ENCODE results near the gene FRMD3. TPM values are rescaled to one million over a fixed set of nuclear protein-coding genes. Genes with fewer than 3 reads are reported as not detected.

The FRMD3 gene
- total RNA-seq, 1 experiment from 2014 or later, result 1.4 TPM

- CTCF ChIA-PET, result interaction anchor here (0.6 to 3.5 kb wide), 2 partner anchors 116 to 171 kb away, joined by 3 to 9 read pairs; no protein-coding TSS in a partner anchor
- TF ChIP-seq GABPB1 (CRISPR knock-in tag; IDR thresholded peaks at IDR 0.05) (no peak), ZBTB43 (CRISPR knock-in tag; IDR thresholded peaks at IDR 0.05) (no peak), NFATC4 (CRISPR knock-in tag; IDR thresholded peaks at IDR 0.05) (no peak), OVOL2 (CRISPR knock-in tag; IDR thresholded peaks at IDR 0.05; ENCODE audit: borderline replicate concordance) (no peak), ZBTB21 (CRISPR knock-in tag; IDR thresholded peaks at IDR 0.05; ENCODE audit: borderline replicate concordance) (no peak), CREM (CRISPR knock-in tag; IDR thresholded peaks at IDR 0.05) (no peak), NR2C2 (CRISPR knock-in tag; IDR thresholded peaks at IDR 0.05) (no peak), ZNF416 (CRISPR knock-in tag; IDR thresholded peaks at IDR 0.05) (no peak), PREB (CRISPR knock-in tag; IDR thresholded peaks at IDR 0.05; ENCODE audit: borderline replicate concordance) (no peak), E2F5 (CRISPR knock-in tag; IDR thresholded peaks at IDR 0.05) (no peak), ATF2 (CRISPR knock-in tag; IDR thresholded peaks at IDR 0.05; ENCODE audit: borderline replicate concordance, low read depth) (no peak), RORB (CRISPR knock-in tag; IDR thresholded peaks at IDR 0.05) (no peak), EMX1 (CRISPR knock-in tag; IDR thresholded peaks at IDR 0.05) (no peak), ZNF423 (CRISPR knock-in tag; IDR thresholded peaks at IDR 0.05) (no peak), SMAD3 (CRISPR knock-in tag; IDR thresholded peaks at IDR 0.05; ENCODE audit: borderline replicate concordance) (no peak), AFF4 (CRISPR knock-in tag; IDR thresholded peaks at IDR 0.05; ENCODE audit: borderline replicate concordance) (no peak), ZNF281 (CRISPR knock-in tag; IDR thresholded peaks at IDR 0.05) (no peak), NFYB (CRISPR knock-in tag; conservative IDR thresholded peaks at IDR 0.05; ENCODE audit: low read depth) (no peak), FOXJ3 (CRISPR knock-in tag; IDR thresholded peaks at IDR 0.05; ENCODE audit: borderline replicate concordance) (no peak), MYBL2 (CRISPR knock-in tag; IDR thresholded peaks at IDR 0.05) (no peak)
- DNase-seq (ENCODE audit: low spot score) (no peak), ATAC-seq (no peak)
- Mint-ChIP-seq H3K27ac (no peak overlapping the region), H3K27me3 (ENCODE audit: low read depth) (no peaks in the 10 kb centered on the region), H3K9me3 (no peaks in the 10 kb centered on the region), H3K36me3 (no peaks in the 10 kb centered on the region), H3K4me3 (no peak overlapping the region), H3K4me1 (no peaks in the 10 kb centered on the region)
- POLR2A ChIA-PET, result no interaction called here
Measured at GRCh38 chr9:83449983-83450382, 88.2 kb downstream of the FRMD3 start.

Measured in WTC11 (cell line).